C1 segment of cervical spinal cord (tissue), 14 donors: ENCODE measurements around the gene ORAI3.
A peak's percentile ranks its signal among the peaks of the same experiment; 100 is the strongest.

ENCODE experiments used
- DNase-seq, 14 donors: peaks; one replicate each; lab custom pipeline; 2025; lab: John Stamatoyannopoulos, UW

Gene ORAI3

GRCh38 chr16:30948667-30949649, at the start of gene ORAI3:
TSS of gene ORAI3 (plus strand) at chr16:30949068. CDS start at chr16:30949290, 222 bp downstream.
- peak in 13 of 14 donors; percentile 3 to 74 (median 56) for DNase-seq

DNA sequence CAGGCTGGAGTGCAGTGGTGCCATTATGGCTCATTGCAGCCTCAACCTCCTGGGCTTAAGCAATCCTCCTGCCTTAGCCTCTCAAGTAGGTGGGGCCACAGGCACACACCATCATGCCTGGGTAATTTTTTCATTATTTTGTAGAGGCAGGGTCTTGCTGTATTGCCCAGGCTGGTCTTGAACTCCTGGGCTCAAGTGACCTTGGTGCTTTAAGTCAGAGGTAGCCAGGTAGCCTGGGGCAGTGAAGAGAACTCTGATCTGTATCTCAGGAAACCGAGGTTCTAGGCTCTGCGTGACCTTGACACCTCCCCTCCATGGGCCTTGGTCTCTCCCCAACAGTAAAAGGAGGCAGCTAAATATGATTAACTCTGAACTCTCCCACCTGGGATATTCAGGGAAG, 49.1 kb upstream of the ORAI3 start:
- DNase-seq: no peak

GRCh38 chr16:30900588-30900987, 48.3 kb upstream of the ORAI3 start:
- no peak for DNase-seq

GRCh38 chr16:30901201-30902028, 47.5 kb upstream of the ORAI3 start:
- DNase-seq: no peak

GRCh38 chr16:30902029-30902972, 46.6 kb upstream of the ORAI3 start:
- peak in 10 of 14 donors; percentile 20 to 80 (median 56) for DNase-seq

GRCh38 chr16:30903002-30903401, 45.9 kb upstream of the ORAI3 start:
- DNase-seq: no peak

GRCh38 chr16:30903596-30903995, 45.3 kb upstream of the ORAI3 start:
- peak in 6 of 14 donors; percentile 10 to 46 (median 26) for DNase-seq

DNA sequence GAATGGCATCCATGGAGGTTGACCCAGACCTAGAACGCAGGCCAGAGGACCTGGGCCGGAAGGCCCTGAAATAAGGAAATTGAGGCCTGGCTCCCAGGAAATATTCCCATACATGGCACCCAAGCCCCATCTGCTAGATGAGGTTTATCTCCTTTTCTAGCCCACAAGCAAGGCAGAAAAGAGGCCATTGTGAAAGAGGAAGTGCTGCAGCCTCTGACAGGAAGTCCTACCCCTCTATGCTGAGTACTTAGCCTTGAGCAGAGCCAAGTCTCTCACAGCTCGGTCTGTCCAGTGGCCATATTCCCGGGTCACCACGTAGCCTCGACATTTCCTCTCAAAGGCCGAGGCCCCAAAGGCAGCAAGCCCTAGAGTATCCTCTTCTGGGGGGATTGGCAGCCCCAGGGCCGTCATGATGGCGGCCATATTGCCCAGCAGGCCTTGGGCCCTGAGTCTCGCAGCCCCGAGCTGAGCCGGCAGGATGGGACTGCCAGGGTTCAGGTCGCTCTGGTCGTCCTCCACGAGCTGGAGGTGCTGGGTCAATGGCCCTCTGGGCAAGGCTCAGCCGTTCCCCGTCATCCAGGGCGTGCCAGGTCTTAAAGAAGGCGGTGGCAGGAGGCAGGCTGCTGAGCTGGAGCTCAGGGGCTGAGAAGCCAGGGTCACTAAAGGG, 44.6 kb upstream of the ORAI3 start:
- DNase-seq: no peak

GRCh38 chr16:30907064-30907463, 41.8 kb upstream of the ORAI3 start:
- DNase-seq: no peak

DNA sequence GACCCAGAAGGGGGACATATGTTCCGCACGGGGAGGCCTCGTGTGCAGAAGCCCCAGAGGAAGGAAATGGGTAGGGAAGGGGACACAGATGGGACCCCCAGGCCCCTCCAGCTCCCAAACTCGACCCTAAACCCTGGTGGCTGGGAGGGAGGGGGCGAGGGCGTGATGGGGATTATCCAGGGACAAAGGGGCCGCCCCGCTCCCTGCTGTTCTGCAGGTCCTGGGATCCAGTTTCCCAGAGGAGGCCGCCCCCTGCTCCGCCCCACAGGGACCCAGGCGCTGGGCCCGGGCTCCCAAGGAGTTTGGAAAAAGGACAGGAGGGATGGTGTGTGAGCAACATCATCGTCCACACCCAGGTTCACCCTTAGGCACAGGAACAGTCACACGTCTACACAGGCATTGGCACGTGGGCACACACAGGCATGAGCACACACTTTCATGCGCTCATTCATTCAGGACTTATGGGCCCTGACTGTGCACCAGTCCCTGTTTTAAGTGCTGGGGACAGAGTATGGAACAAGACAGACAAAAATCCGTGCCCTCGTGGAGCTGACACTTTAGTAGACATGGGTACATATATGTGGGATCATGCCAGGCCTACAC, 38.3 kb upstream of the ORAI3 start:
- no peak for DNase-seq

DNA sequence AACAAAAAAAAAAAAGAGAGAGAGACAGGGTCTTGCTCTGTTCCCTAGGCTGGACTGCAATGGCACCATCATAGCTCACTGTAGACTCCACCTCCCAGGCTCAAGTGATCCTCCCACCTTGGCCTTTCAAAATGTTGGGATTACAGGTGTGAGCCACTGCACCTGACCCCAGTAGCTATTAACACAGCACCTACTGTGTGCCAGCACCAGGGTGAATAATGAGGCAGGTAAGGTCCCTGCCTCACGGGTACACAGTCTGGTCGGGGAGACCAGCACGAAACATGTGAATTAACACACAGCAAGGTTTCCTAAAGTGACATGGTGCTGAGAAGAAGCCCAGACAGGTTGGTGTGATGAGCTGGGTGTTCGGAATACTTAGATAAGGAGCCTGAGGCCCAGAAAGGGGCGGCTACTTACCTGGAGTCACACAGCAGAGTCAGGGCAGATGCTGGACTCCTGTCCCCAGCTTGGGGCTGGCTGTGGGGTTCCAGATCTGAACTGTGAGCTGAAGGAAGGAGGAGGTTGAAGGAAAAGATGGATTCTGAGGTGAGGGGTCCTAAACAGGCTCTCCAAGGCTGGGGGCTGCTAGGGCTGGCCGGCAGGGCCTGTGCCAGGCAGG, 36.0 kb upstream of the ORAI3 start:
- DNase-seq: no peak

DNA sequence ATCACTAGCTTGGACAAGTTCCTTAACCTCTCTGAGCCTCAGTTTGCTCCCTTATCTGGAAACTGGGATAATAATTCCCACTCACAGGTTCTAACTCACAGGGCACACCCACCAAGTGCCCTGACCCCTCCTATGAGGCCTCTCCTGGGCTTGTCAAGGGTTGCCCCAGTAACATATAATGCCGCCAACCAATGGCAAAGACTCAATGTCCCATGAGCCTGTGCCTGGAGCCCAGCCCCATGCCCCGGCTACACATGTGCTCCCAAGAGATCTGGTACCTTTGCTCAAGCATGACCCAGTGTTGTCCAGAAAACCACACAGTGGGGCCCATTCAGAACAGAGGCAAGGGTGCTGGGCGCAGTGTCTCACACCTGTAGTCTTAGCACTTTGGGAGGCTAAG, 34.0 kb upstream of the ORAI3 start:
- no peak for DNase-seq

GRCh38 chr16:30918614-30919013, 30.3 kb upstream of the ORAI3 start:
- no peak for DNase-seq

DNA sequence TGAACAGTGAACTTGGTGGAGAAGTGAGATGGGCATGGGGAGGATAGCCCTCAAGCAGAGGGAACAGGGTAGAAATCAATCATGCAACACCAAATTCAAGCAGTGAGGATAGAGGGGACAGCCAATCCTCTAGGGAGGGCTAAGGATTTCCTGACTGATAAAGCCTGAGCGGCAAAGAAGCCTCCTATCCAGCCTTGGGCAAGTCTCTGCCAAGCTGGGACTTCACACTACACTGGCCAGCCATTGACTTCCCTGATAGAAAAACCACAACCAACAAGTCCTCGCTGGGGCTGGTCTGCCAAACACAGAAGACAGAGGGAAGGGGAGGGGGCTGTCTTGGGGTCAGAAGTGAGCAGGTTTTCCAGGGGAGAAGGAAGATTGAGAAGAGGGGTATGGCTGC, 28.0 kb upstream of the ORAI3 start:
- DNase-seq: no peak

DNA sequence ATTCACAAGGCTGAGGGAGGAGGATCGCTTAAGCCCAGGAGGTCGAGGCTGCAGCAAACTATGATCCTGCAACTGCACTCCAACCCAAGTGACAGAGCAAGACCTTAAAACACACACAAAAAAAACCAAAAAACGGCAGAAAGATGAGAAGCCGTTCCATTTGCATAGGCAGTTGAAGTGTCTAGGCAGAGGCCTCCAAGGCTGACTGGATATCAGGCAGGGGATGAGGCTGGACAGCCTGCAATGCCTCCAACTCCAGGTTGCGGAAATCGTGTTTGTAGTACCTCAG, 27.5 kb upstream of the ORAI3 start:
- DNase-seq: no peak

- DNase-seq: peak; percentile 28 to 84 (median 68)
Measured at GRCh38 chr16:30921748-30922419, 27.0 kb upstream of the ORAI3 start.

DNA sequence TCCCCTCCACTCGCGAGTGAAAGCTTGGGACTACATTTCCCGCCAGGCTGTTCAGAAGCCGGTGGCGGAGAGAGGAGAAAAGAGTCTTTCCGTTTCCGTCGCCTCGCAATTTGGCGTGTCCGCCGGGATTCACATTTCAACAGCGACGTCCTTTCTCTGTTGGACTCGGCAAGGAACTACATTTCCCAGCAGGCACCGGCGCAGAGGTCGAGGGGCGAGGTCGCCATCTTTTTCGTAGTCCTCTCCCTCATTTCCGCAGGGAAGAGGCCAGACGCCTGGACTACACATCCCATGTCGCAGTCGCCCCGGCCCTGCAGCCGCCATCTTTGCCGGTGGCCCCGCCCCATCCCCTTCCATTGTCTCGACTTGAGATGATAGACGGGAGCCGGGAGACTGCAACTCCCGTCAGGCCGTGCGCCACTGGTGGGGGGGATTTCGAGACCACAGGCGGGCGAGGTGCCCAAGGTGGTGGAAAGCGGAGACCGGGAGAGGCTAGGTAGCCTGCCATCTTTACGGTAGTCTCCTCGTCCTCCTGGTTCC, 26.4 kb upstream of the ORAI3 start:
- DNase-seq: peak; percentile 96 to 100 (median 100)

DNA sequence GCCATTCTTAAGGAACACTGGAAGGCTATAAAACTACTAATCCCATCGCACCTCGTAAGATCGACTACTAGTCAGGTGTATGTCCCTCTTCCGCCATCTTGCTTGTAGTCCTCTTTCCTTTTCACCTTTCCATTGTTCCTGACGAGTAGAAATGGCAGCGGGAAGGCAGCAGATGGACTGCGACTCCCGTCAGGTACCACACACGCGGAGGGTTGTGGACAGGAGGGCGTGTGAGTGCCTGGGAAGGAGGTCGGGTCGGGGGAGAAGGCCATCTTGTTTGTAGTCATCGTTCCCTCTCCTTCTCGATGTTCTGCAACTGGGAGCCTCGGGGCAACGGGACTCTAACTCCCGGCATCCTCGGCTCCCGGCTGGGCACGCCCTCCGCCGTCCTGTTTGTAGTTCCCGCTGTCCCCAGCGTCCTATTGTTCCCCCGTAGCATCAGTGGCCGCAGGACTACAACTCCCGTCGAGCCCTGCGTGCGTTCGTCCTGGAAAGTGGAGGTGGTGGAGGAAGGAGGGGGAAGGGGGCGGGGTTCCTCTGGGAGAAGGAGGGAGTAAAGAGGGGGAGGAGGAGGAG, 25.8 kb upstream of the ORAI3 start:
- peak; percentile 94 to 100 (median 99) for DNase-seq
